HepG2 (cell line): Measurements from ENCODE around the gene SLC25A22. TPM values are rescaled to one million over a fixed set of nuclear protein-coding genes. Genes with fewer than 3 reads are reported as not detected.

Experiments used
- GPN1 ChIP-seq: sonication (generic); formaldehyde crosslinking; IDR thresholded peaks from 2 replicates; pipeline ENCODE4 v1.5.1; 2020; ENCODE audit warnings: missing genetic modification reagents, borderline replicate concordance
- IRF9 ChIP-seq: sonication (generic); formaldehyde crosslinking; IDR thresholded peaks from 2 replicates; pipeline ENCODE4 v1.8.0; 2022; ENCODE audit warnings: missing genetic modification reagents, mild to moderate bottlenecking, borderline replicate concordance
- KAT2B ChIP-seq: fragments of 150-350 bp; IDR thresholded peaks from 2 replicates; pipeline ENCODE4 v1.6.1; 2014; ENCODE audit warnings: low read depth, low read length, borderline replicate concordance
- KLF11 ChIP-seq: IDR thresholded peaks from 2 replicates; pipeline ENCODE4 v1.6.1; 2016; ENCODE audit warnings: missing compliant biosample characterization
- KLF15 ChIP-seq: sonication (generic); formaldehyde crosslinking; IDR thresholded peaks from 2 replicates; pipeline ENCODE4 v1.8.1; 2023; ENCODE audit warnings: borderline replicate concordance, mild to moderate bottlenecking, inconsistent platforms, missing genetic modification reagents, mixed read lengths
- MNT ChIP-seq: fragments of 450-650 bp; IDR thresholded peaks from 2 replicates; pipeline ENCODE4 v1.6.1; 2016
- MXD1 ChIP-seq: sonication (generic); formaldehyde crosslinking; IDR thresholded peaks from 2 replicates; pipeline ENCODE4 v1.4.0; 2020; ENCODE audit warnings: mild to moderate bottlenecking, missing genetic modification reagents
- NFE2 ChIP-seq: sonication (generic); formaldehyde crosslinking; IDR thresholded peaks from 2 replicates; pipeline ENCODE4 v1.4.0; 2020; ENCODE audit warnings: missing genetic modification reagents
- NR2F6 ChIP-seq, 2 experiments: IDR thresholded peaks; 2 replicates each; pipeline ENCODE4 v1.6.1; 2016; ENCODE audit warnings: antibody characterized with exemption in 1 of 2, mild to moderate bottlenecking in 1 of 2
- RBFOX2 ChIP-seq: fragments of 200-400 bp; formaldehyde crosslinking; IDR thresholded peaks from 2 replicates; pipeline ENCODE4 v1.6.1; 2017; ENCODE audit warnings: low read depth, mild to moderate bottlenecking, low read length
- RFX1 ChIP-seq: fragments of 450-650 bp; IDR thresholded peaks from 2 replicates; pipeline ENCODE4 v1.6.1; 2017
- RFX3 ChIP-seq: IDR thresholded peaks from 2 replicates; pipeline ENCODE4 v1.6.1; 2016; ENCODE audit warnings: missing biosample characterization, missing genetic modification reagents
- SIN3A ChIP-seq: IDR thresholded peaks from 2 replicates; pipeline ENCODE4 v1.6.1; 2011; ENCODE audit warnings: low read depth, mild to moderate bottlenecking, control low read depth, low read length, borderline replicate concordance
- SP140L ChIP-seq: sonication (generic); formaldehyde crosslinking; IDR thresholded peaks from 2 replicates; pipeline ENCODE4 v1.4.0; 2020; ENCODE audit warnings: missing genetic modification reagents, borderline replicate concordance
- SRF ChIP-seq: IDR thresholded peaks from 2 replicates; pipeline ENCODE4 v1.6.1; 2011; ENCODE audit warnings: mild to moderate bottlenecking, low read depth, low read length, moderate library complexity
- TFAP4 ChIP-seq: sonication (generic); IDR thresholded peaks from 2 replicates; pipeline ENCODE4 v1.6.1; 2016; ENCODE audit warnings: low read depth, borderline replicate concordance
- TP53 ChIP-seq: sonication (generic); formaldehyde crosslinking; conservative IDR thresholded peaks from 2 replicates; pipeline ENCODE4 v1.4.0; 2020; ENCODE audit warnings: missing genetic modification reagents
- ZC3H4 ChIP-seq: sonication (generic); formaldehyde crosslinking; IDR thresholded peaks from 2 replicates; pipeline ENCODE4 v1.4.0; 2020; ENCODE audit warnings: missing genetic modification reagents, borderline replicate concordance
- ZNF205 ChIP-seq: IDR thresholded peaks from 2 replicates; pipeline ENCODE4 v1.6.1; 2018; ENCODE audit warnings: missing biosample characterization, missing genetic modification reagents
- ZNF569 ChIP-seq: sonication (generic); formaldehyde crosslinking; IDR thresholded peaks from 2 replicates; pipeline ENCODE4 v1.5.0; 2020; ENCODE audit warnings: mild to moderate bottlenecking, missing genetic modification reagents, moderate library complexity, borderline replicate concordance
- ZNF605 ChIP-seq: sonication (generic); formaldehyde crosslinking; IDR thresholded peaks from 2 replicates; pipeline ENCODE4 v1.8.0; 2022; ENCODE audit warnings: mild to moderate bottlenecking, missing genetic modification reagents
- polyA plus RNA-seq, 8 experiments: library from polyadenylated mRNA; depleted of rRNA in 3 of 8; stranded (reverse) in 7 of 8; unstranded in 1 of 8; fragments of >200 nt; fragmentation: Illumina TruSeq in 4 of 8; extraction: Trizol in 4 of 8; gene quantifications; 2 replicates each; pipeline versions ENCODE4 v1.2.1 to v1.2.3, GENCODE V29; 2011 to 2016; ENCODE audit warnings: low read depth in 4 of 8, missing spikeins in 1 of 8, mixed read lengths in 1 of 8; ENCODE audit not compliant: insufficient read depth in 1 of 8
- total RNA-seq, 5 experiments: library from RNA; depleted of rRNA; stranded (reverse); fragments of >200 nt; fragmentation: Illumina TruSeq; extraction: Trizol; gene quantifications; 2 replicates each; pipeline ENCODE4 v1.2.3, GENCODE V29; 2016; ENCODE audit warnings: low read depth in 1 of 5
- TF ChIP-seq, protein P1 (sequence below): sonication (generic); formaldehyde crosslinking; IDR thresholded peaks from 2 replicates; pipeline ENCODE4 v1.5.0; 2020; ENCODE audit warnings: mild to moderate bottlenecking, missing genetic modification reagents
- TF ChIP-seq, protein P2 (sequence below): sonication (generic); formaldehyde crosslinking; IDR thresholded peaks from 2 replicates; pipeline ENCODE4 v1.8.1; 2023; ENCODE audit warnings: mild to moderate bottlenecking, moderate library complexity, missing genetic modification reagents

The SLC25A22 gene
- total and polyA plus RNA-seq, 2 of the 13 experiments (the other 11 are each of a cell fraction or from before 2014, with no cell fraction given) = 12.4 to 19.2 TPM

DNA sequence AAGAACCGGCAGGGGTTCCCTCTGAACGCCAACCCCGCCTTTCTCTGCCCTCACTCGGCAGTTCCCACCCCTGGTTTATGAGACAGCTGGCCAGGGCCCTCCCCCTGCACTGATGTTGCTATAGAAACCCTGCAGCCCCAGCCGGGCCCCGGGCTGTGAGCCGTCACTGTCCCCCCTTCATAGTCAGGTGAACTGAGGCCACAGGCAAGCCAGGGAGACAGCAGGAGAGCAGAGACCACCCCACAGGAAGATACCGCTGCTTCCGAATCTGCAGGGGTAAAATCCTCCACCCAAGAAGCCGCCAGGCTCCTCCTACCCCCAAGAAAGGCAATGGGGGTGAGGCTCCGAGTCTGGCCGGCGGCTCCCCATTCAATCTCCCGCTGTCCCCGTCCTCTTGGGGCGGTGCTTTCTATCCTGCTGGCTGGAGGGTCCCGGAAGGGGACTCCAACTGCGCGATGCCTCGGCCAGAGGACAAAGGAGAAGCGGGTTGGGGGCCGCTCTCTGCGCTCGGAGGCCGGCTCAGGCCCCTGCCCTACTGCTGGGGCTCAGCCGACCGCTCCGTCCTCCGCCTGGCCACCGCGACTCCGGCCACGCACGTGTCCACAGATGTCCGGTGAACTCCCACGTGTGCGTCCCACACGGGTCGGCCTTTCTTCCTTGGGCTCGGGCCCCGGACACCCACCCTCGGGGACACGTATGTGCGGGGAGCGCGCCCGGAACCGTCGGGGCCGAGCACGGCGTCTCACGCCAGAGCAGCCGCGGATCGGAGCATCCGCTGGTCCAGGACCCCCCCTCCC, 587 bp downstream of the SLC25A22 start (continued):
- TF ChIP-seq, protein P1, sequence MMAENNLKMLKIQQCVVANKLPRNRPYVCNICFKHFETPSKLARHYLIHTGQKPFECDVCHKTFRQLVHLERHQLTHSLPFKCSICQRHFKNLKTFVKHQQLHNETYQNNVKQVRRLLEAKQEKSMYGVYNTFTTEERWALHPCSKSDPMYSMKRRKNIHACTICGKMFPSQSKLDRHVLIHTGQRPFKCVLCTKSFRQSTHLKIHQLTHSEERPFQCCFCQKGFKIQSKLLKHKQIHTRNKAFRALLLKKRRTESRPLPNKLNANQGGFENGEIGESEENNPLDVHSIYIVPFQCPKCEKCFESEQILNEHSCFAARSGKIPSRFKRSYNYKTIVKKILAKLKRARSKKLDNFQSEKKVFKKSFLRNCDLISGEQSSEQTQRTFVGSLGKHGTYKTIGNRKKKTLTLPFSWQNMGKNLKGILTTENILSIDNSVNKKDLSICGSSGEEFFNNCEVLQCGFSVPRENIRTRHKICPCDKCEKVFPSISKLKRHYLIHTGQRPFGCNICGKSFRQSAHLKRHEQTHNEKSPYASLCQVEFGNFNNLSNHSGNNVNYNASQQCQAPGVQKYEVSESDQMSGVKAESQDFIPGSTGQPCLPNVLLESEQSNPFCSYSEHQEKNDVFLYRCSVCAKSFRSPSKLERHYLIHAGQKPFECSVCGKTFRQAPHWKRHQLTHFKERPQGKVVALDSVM = no peak
- TF ChIP-seq KLF15 (CRISPR knock-in tag) = peak; percentile 71; the same call in 1 of the 2 replicates
- TF ChIP-seq ZC3H4 (CRISPR knock-in tag) = no peak
- no peak for TF ChIP-seq NFE2
- no peak for TF ChIP-seq KAT2B
- TF ChIP-seq RFX3 (CRISPR knock-in tag) = peak; percentile 80
- peak; percentile 73; the same call in 1 of the 2 replicates for TF ChIP-seq MXD1 (CRISPR knock-in tag)
- TF ChIP-seq SRF = peak; percentile 70; the same call in 1 of the 2 replicates
- TF ChIP-seq NR2F6 (IDR thresholded peaks at IDR 0.05) = no peak
- TF ChIP-seq NR2F6 (CRISPR knock-in tag; IDR thresholded peaks at IDR 0.05) = no peak
- TF ChIP-seq RBFOX2 = peak; percentile 69
- TF ChIP-seq IRF9 (CRISPR knock-in tag) = peak; percentile 63; the same call in 1 of the 2 replicates
- TF ChIP-seq, protein P2, sequence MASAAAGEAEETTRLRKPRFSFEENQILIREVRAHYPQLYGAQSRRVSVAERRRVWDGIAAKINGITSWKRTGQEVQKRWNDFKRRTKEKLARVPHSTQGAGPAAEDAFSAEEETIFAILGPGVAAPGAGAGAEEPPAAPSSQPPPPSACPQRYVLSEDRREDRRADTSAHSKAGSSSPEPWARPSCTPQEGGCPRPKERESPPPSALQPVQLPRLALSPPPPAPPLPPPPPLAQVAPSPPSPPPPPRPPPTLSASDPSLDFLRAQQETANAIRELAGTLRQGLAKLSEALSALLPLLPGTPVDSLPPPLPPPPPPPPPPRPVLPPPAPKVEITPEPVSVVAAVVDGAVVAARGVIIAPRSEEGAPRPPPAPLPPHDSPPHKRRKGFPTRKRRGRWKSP (CRISPR knock-in tag) = peak; percentile 43; the same call in 1 of the 2 replicates
- TF ChIP-seq SP140L (CRISPR knock-in tag) = no peak
- no peak for TF ChIP-seq TP53 (CRISPR knock-in tag)
- no peak for TF ChIP-seq ZNF605 (CRISPR knock-in tag)
- TF ChIP-seq GPN1 (CRISPR knock-in tag) = peak; percentile 14; the same call in 1 of the 2 replicates
- TF ChIP-seq KLF11 (CRISPR knock-in tag) = no peak
- no peak for TF ChIP-seq ZNF205 (CRISPR knock-in tag)
- TF ChIP-seq SIN3A = peak; percentile 85; the same call in 1 of the 2 replicates
- 0 out of 2 replicates have a peak, but pooled peaks have one; percentile 61 for TF ChIP-seq ZNF569
- TF ChIP-seq MNT = peak; percentile 74
- TF ChIP-seq TFAP4 = peak; percentile 95
- TF ChIP-seq RFX1 = peak; percentile 74
